GM23248 (cell line): ENCODE data around the gene AGAP2. TPM values are rescaled to one million over a fixed set of nuclear protein-coding genes. Genes with fewer than 3 reads are reported as not detected.

Experiments
- DNase-seq: peaks from one replicate; pipeline ENCODE4 v3.0.0-alpha.2; 2015
- H2AFZ ChIP-seq: fragments of 200-600 bp; sonication (generic); 2 replicates; pipeline ENCODE4 v1.6.1; 2016; ENCODE audit warnings: antibody characterized with exemption
- H3F3A ChIP-seq: fragments of 200-600 bp; sonication (generic); 2 replicates; pipeline ENCODE4 v1.6.1; 2016; ENCODE audit warnings: mild to moderate bottlenecking, antibody characterized with exemption, mixed run types; ENCODE audit not compliant: insufficient read depth
- H3K27ac ChIP-seq: fragments of 200-600 bp; sonication (generic); 2 replicates; pipeline ENCODE4 v1.5.1; 2016; ENCODE audit warnings: mild to moderate bottlenecking
- H3K27me3 ChIP-seq: fragments of 200-600 bp; sonication (generic); replicated peaks from 2 replicates; pipeline ENCODE4 v1.6.1; 2016; ENCODE audit warnings: mild to moderate bottlenecking; ENCODE audit not compliant: insufficient read depth
- H3K36me3 ChIP-seq: fragments of 200-600 bp; sonication (generic); 2 replicates; pipeline ENCODE4 v1.6.1; 2016; ENCODE audit warnings: low read depth, mild to moderate bottlenecking
- H3K4me1 ChIP-seq: fragments of 200-600 bp; sonication (generic); 2 replicates; pipeline ENCODE4 v1.6.1; 2016; ENCODE audit warnings: mild to moderate bottlenecking; ENCODE audit not compliant: insufficient read depth
- H3K4me2 ChIP-seq: fragments of 200-600 bp; sonication (generic); one replicate; pipeline ENCODE4 v1.6.1; 2016; ENCODE audit warnings: mild to moderate bottlenecking; ENCODE audit not compliant: unreplicated experiment
- H3K4me3 ChIP-seq: fragments of 200-600 bp; sonication (generic); 2 replicates; pipeline ENCODE4 v1.5.1; 2016; ENCODE audit warnings: mild to moderate bottlenecking
- H3K79me2 ChIP-seq: fragments of 200-600 bp; sonication (generic); 2 replicates; pipeline ENCODE4 v1.6.1; 2016; ENCODE audit warnings: mild to moderate bottlenecking; ENCODE audit not compliant: insufficient read depth
- H3K9ac ChIP-seq: fragments of 200-600 bp; sonication (generic); 2 replicates; pipeline ENCODE4 v1.6.1; 2016; ENCODE audit warnings: mild to moderate bottlenecking
- H3K9me2 ChIP-seq: fragments of 200-600 bp; sonication (generic); 2 replicates; pipeline ENCODE4 v1.6.1; 2016; ENCODE audit warnings: mixed run types, mild to moderate bottlenecking, moderate library complexity; ENCODE audit not compliant: insufficient read depth
- H3K9me3 ChIP-seq: fragments of 200-600 bp; sonication (generic); one replicate; pipeline ENCODE4 v1.6.1; 2017; ENCODE audit warnings: low read depth
- H4K20me1 ChIP-seq: fragments of 200-600 bp; sonication (generic); 2 replicates; pipeline ENCODE4 v1.6.0; 2016; ENCODE audit not compliant: insufficient read depth
- EZH2 ChIP-seq: fragments of 200-600 bp; sonication (generic); IDR thresholded peaks from 2 replicates; pipeline ENCODE4 v1.6.1; 2018; ENCODE audit warnings: antibody characterized with exemption, mild to moderate bottlenecking; ENCODE audit not compliant: insufficient read depth, poor library complexity, severe bottlenecking
- EZH2phosphoT487 ChIP-seq: fragments of 200-600 bp; sonication (generic); IDR thresholded peaks from 2 replicates; pipeline ENCODE4 v1.6.1; 2018; ENCODE audit warnings: antibody characterized with exemption, moderate library complexity, mild to moderate bottlenecking, low read depth; ENCODE audit not compliant: insufficient read depth
- WGBS, 2 experiments: methylation state at CpG; one replicate each; pipeline ENCODE4 v1.1.6; 2015 to 2017; ENCODE audit warnings: low lambda C conversion rate in 2 of 2, low coverage in 1 of 2; ENCODE audit errors: missing lambda C conversion rate in 2 of 2; 5-methylcytosine and 5-hydroxymethylcytosine counted together
- in situ Hi-C: fragments of 300-500 bp; cut with MboI; formaldehyde crosslinking; loops from 2 replicates; pipeline ENCODE4 v1.15.0; 2020
- polyA plus RNA-seq: library from polyadenylated mRNA; unstranded; fragments of >200 nt; fragmentation: Nextera tagmentation; extraction: Ambion mirVana; gene quantifications from 2 replicates; pipeline ENCODE4 v1.2.1, GENCODE V29; 2016
- total RNA-seq: library from RNA; depleted of rRNA; stranded (reverse); fragments of >200 nt; shearing (Covaris generic); gene quantifications from 2 replicates; pipeline ENCODE4 v1.2.3, GENCODE V29; 2014

The AGAP2 gene
- total and polyA plus RNA-seq, 2 experiments from 2014 or later, result not detected

DNA sequence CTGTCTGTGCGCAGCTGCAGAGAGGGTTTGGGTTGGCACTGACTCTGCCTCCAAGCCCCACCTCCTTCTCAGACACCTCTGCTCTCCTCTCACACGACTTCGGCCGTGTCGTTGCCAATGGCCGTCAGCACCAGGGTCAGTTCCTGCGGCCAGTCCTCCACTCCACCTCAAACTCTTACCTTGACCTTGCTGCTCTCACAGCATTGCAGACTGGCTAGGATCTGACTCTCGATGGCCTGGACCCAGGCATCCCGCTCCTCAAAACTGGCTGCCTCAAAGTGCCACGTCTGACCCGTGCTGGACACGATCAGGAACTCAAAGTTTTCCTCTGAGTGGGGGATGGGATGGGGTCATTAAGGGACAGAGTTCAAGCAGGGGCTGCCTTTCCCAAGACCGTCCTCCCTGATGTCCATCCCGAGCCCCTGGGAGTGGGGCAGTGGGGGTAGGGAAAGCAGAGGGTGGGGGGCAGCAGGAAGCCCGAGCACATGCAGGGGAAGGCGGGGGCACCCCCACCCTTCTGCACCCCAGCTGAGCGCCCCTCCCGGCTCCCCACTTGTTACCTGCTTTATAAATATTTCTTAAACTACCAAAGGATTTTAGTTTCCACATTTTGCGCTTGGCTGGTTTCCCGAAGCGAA, 10.7 kb downstream of the AGAP2 start:
- no peaks in the 10 kb centered on the region for H4K20me1 ChIP-seq
- H3K4me3 ChIP-seq, result no peak overlapping the region
- H3K4me1 ChIP-seq, result no peaks in the 10 kb centered on the region
- no peaks in the 10 kb centered on the region for H3K36me3 ChIP-seq
- in situ Hi-C loops, result no loop called here
- no peak overlapping the region for H2AFZ ChIP-seq
- 63 to 69% methylated on average over 16 to 21 of the region's 21 CpGs for WGBS, 2 experiments
- no peak overlapping the region for H3K4me2 ChIP-seq
- TF ChIP-seq EZH2phosphoT487 (no peak), EZH2 (no peak)
- H3F3A ChIP-seq, result no peaks in the 10 kb centered on the region; the same call in 1 of the 2 replicates
- no peak overlapping the region for H3K27ac ChIP-seq
- no peaks in the 10 kb centered on the region for H3K79me2 ChIP-seq
- no peaks in the 10 kb centered on the region for H3K9me3 ChIP-seq
- no peaks in the 10 kb centered on the region for H3K27me3 ChIP-seq
- no peaks in the 10 kb centered on the region for H3K9me2 ChIP-seq
- DNase-seq, result no peak
- H3K9ac ChIP-seq, result no peak overlapping the region

DNA sequence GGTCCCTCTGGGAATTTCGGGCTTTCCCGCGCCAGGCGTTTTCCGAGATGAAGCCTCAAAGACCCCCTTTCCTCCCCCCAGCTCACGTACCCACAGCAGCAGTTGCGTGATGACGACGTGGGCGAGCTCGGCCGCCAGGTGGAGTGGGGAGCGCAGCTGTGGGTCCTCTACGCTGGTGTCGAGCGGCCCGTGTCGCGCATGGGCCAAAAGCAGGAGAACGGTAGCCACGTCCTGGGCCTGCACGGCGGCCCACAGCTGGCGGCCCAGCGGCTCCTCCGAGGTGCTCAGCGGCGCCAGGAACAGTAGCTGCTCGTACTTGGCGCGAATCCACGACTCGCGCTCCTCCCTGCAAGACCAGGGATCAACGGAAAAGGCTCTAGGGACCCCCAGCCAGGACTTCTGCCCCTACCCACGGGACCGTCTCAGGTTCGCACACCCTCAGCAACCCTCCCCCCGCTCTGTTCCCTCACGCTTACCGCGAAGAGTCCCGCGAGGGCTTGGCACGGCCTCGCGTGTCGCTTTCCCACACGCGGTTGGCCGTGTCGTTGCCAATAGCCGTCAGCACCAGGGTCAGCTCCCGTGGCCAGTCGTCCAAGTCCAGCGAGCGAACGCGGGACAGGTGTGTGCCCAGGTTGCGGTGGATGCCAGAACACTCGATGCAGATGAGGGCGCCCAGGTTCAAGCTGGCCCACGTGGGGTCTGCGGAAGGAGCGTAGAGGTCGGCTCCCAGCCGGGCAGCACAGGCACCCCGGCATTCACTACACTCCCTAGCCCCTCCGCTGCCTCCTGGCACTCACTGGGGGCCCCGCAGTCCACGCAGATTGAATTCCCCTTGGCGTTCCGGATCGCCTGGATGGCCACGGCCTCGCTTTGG, 11.4 kb downstream of the AGAP2 start:
- Histone ChIP-seq H3K9me3 (no peaks in the 10 kb centered on the region), H3K4me3 (peak overlapping the region; percentile 83), H3F3A (no peaks in the 10 kb centered on the region; the same call in 1 of the 2 replicates), H3K4me1 (no peaks in the 10 kb centered on the region), H3K27ac (peak overlapping the region; percentile 70; the same call in 1 of the 2 replicates), H3K9me2 (no peaks in the 10 kb centered on the region), H3K9ac (peak overlapping the region; percentile 94), H4K20me1 (no peaks in the 10 kb centered on the region), H3K27me3 (no peaks in the 10 kb centered on the region), H3K4me2 (peak overlapping the region; percentile 87), H3K79me2 (no peaks in the 10 kb centered on the region), H2AFZ (peak overlapping the region; percentile 89), H3K36me3 (no peaks in the 10 kb centered on the region)
- WGBS, 2 experiments, result 34 to 42% methylated on average over 59 to 76 of the region's 76 CpGs
- DNase-seq, result peak; percentile 69
- TF ChIP-seq EZH2, result no peak
- TF ChIP-seq EZH2phosphoT487, result no peak
- in situ Hi-C loops, result no loop called here

DNA sequence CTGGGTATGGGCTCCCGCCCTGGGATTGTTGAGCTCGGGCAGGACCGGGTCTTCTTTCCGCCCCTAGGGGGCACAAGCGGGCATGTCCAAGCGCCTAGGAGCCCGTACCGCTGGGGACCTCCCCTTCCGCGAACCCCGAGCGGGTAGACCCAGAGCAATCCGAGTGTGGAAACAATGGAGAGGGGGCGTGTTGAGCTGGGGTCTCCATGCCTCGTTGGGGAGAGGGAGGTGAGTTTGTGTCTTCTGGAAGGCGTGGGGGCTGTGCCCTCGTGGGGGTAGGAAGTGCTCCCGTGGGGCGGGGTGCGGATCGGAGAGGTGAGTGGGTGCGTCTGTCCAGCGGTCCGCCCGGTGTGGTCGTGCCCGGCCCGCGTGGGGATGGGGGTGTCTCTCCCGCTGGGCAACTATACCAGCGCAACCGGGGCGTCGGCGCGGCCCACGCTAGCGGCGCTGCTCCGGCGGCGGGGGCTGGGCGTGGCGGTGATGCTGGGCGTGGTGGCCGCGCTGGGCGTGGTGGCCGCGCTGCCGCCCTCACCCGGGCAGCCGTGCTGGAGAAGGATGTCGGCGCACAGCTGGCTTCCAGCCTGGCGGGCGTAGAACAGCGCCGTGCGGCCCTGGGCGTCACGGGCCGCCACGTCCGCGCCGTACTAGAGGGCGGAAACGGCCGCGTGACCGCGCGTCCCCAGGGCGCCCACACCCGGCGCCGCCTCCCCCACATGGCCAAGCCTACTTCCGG, 12.2 kb downstream of the AGAP2 start:
- DNase-seq, result peak; percentile 95
- 1% methylated on average over 37 to 55 of the region's 79 CpGs for WGBS, 2 experiments
- Histone ChIP-seq H3K9me2 (no peaks in the 10 kb centered on the region), H3K79me2 (no peaks in the 10 kb centered on the region), H3F3A (no peaks in the 10 kb centered on the region; the same call in 1 of the 2 replicates), H3K36me3 (no peaks in the 10 kb centered on the region), H3K9ac (peak overlapping the region; percentile 94), H3K27me3 (no peaks in the 10 kb centered on the region), H3K27ac (peak overlapping the region; percentile 70), H3K4me2 (peak overlapping the region; percentile 87), H3K9me3 (no peaks in the 10 kb centered on the region), H2AFZ (peak overlapping the region; percentile 89), H4K20me1 (no peaks in the 10 kb centered on the region), H3K4me3 (peak overlapping the region; percentile 83), H3K4me1 (no peaks in the 10 kb centered on the region)
- no peak for TF ChIP-seq EZH2phosphoT487
- TF ChIP-seq EZH2, result no peak
- in situ Hi-C loops, result no loop called here

DNA sequence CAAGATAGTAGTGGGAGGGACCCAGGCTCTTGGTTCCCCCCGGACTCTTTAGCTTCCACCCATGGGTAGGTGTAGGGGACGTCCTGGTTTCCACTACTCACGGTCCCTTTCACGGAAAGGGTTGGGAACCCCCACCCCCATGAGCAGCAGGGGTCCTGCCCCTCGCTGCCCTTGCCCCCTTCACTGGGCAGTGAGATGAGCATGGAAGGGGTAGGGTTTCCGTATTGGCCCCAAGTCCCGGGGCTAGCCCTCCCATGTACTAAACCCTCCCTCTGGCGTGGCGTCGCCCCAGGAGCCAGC, 12.7 kb downstream of the AGAP2 start:
- Histone ChIP-seq H3K36me3 (no peaks in the 10 kb centered on the region), H2AFZ (peak overlapping the region; percentile 89), H3K27ac (peak overlapping the region; percentile 70; the same call in 1 of the 2 replicates), H3K27me3 (no peaks in the 10 kb centered on the region), H3F3A (no peaks in the 10 kb centered on the region; the same call in 1 of the 2 replicates), H3K4me2 (peak overlapping the region; percentile 87), H3K4me1 (no peaks in the 10 kb centered on the region), H3K79me2 (no peaks in the 10 kb centered on the region), H3K9me3 (no peaks in the 10 kb centered on the region), H4K20me1 (no peaks in the 10 kb centered on the region), H3K9ac (peak overlapping the region; percentile 94), H3K9me2 (no peaks in the 10 kb centered on the region), H3K4me3 (peak overlapping the region; percentile 83)
- DNase-seq, result no peak
- TF ChIP-seq EZH2phosphoT487, result no peak
- TF ChIP-seq EZH2, result no peak
- in situ Hi-C loops, result no loop called here
- WGBS, 2 experiments, result 0 to 2% methylated on average over 10 of the region's 10 CpGs
